Measurements from ENCODE around the gene KLK4.
"Not testable (repeated sequence)": the region's sequence is repeated elsewhere in the genome, so short reads cannot be mapped to it uniquely, and the experiment has no call there.

KLK4 gene

GRCh38 chr19:50897612-50898011, 13.6 kb downstream of the KLK4 start:
- no peak overlapping the region for H3K27ac ChIP-seq (ENCODE audit: insufficient read depth, low read depth, low read length, poor library complexity, severe bottlenecking)
- H3K4me1 ChIP-seq (ENCODE audit: control insufficient read depth, insufficient read depth, low read length) = no peaks in the 10 kb centered on the region
- H3K9me3 ChIP-seq (ENCODE audit: control insufficient read depth, low read length) = peaks cover 2% of the 10 kb centered on the region
- WGBS, 2 experiments = 75 to 80% methylated on average over 3 of the region's 3 CpGs
- no peaks in the 10 kb centered on the region for H3K27me3 ChIP-seq (ENCODE audit: control insufficient read depth, insufficient read depth, low read length, poor library complexity, severe bottlenecking)
- H3K36me3 ChIP-seq (ENCODE audit: control insufficient read depth, insufficient read depth, low read length) = no peaks in the 10 kb centered on the region
- H3K4me3 ChIP-seq (ENCODE audit: insufficient read depth, low read depth, low read length) = no peak overlapping the region

GRCh38 chr19:50897191-50897607, 14.0 kb downstream of the KLK4 start:
- Histone ChIP-seq H3K27ac (ENCODE audit: insufficient read depth, low read depth, low read length, poor library complexity, severe bottlenecking) (no peak overlapping the region), H3K9me3 (ENCODE audit: control insufficient read depth, low read length) (peaks cover 2% of the 10 kb centered on the region), H3K27me3 (ENCODE audit: control insufficient read depth, insufficient read depth, low read length, poor library complexity, severe bottlenecking) (no peaks in the 10 kb centered on the region), H3K4me3 (ENCODE audit: insufficient read depth, low read depth, low read length) (no peak overlapping the region), H3K36me3 (ENCODE audit: control insufficient read depth, insufficient read depth, low read length) (no peaks in the 10 kb centered on the region), H3K4me1 (ENCODE audit: control insufficient read depth, insufficient read depth, low read length) (no peaks in the 10 kb centered on the region)
- 56 to 89% methylated on average over 1 to 3 of the region's 3 CpGs for WGBS, 2 experiments

- no peak overlapping the region for H3K27ac ChIP-seq (ENCODE audit: insufficient read depth, low read depth, low read length, poor library complexity, severe bottlenecking)
- H3K9me3 ChIP-seq (ENCODE audit: control insufficient read depth, low read length) = peaks cover 2% of the 10 kb centered on the region
- H3K27me3 ChIP-seq (ENCODE audit: control insufficient read depth, insufficient read depth, low read length, poor library complexity, severe bottlenecking) = no peaks in the 10 kb centered on the region
- no peaks in the 10 kb centered on the region for H3K4me1 ChIP-seq (ENCODE audit: control insufficient read depth, insufficient read depth, low read length)
- 78 to 81% methylated on average over 6 of the region's 6 CpGs for WGBS, 2 experiments
- no peaks in the 10 kb centered on the region for H3K36me3 ChIP-seq (ENCODE audit: control insufficient read depth, insufficient read depth, low read length)
- no peak overlapping the region for H3K4me3 ChIP-seq (ENCODE audit: insufficient read depth, low read depth, low read length)
Measured at GRCh38 chr19:50896591-50897190, 14.5 kb downstream of the KLK4 start.

- H3K4me3 ChIP-seq (ENCODE audit: insufficient read depth, low read depth, low read length); H3K27ac ChIP-seq (ENCODE audit: insufficient read depth, low read depth, low read length, poor library complexity, severe bottlenecking); H3K27me3 ChIP-seq (ENCODE audit: control insufficient read depth, insufficient read depth, low read length, poor library complexity, severe bottlenecking); H3K36me3 ChIP-seq (ENCODE audit: control insufficient read depth, insufficient read depth, low read length); H3K4me1 ChIP-seq (ENCODE audit: control insufficient read depth, insufficient read depth, low read length); H3K9me3 ChIP-seq (ENCODE audit: control insufficient read depth, low read length): not testable (repeated sequence)
- 82 to 89% methylated on average over 9 of the region's 9 CpGs for WGBS, 2 experiments
Measured at GRCh38 chr19:50896089-50896590, 15.1 kb downstream of the KLK4 start.

GRCh38 chr19:50894478-50895356, 16.5 kb downstream of the KLK4 start:
- WGBS, 2 experiments = 75 to 76% methylated on average over 10 of the region's 10 CpGs

GRCh38 chr19:50893047-50893736, 18.0 kb downstream of the KLK4 start:
- H3K4me1 ChIP-seq (ENCODE audit: control insufficient read depth, insufficient read depth, low read length) = no peaks in the 10 kb centered on the region
- no peaks in the 10 kb centered on the region for H3K27me3 ChIP-seq (ENCODE audit: control insufficient read depth, insufficient read depth, low read length, poor library complexity, severe bottlenecking)
- no peak overlapping the region for H3K4me3 ChIP-seq (ENCODE audit: insufficient read depth, low read depth, low read length)
- H3K27ac ChIP-seq (ENCODE audit: insufficient read depth, low read depth, low read length, poor library complexity, severe bottlenecking) = no peak overlapping the region
- no peaks in the 10 kb centered on the region for H3K36me3 ChIP-seq (ENCODE audit: control insufficient read depth, insufficient read depth, low read length)
- 88 to 89% methylated on average over 18 of the region's 18 CpGs for WGBS, 2 experiments
- H3K9me3 ChIP-seq (ENCODE audit: control insufficient read depth, low read length) = peaks cover 2% of the 10 kb centered on the region

More at GRCh38 chr19:50894478-50895356, 16.5 kb downstream of the KLK4 start:
- Histone ChIP-seq H3K4me1 (ENCODE audit: control insufficient read depth, insufficient read depth, low read length) (no peaks in the 10 kb centered on the region), H3K27ac (ENCODE audit: insufficient read depth, low read depth, low read length, poor library complexity, severe bottlenecking) (no peak overlapping the region), H3K36me3 (ENCODE audit: control insufficient read depth, insufficient read depth, low read length) (no peaks in the 10 kb centered on the region), H3K9me3 (ENCODE audit: control insufficient read depth, low read length) (peaks cover 2% of the 10 kb centered on the region), H3K4me3 (ENCODE audit: insufficient read depth, low read depth, low read length) (no peak overlapping the region), H3K27me3 (ENCODE audit: control insufficient read depth, insufficient read depth, low read length, poor library complexity, severe bottlenecking) (no peaks in the 10 kb centered on the region)

- H3K4me3 ChIP-seq (ENCODE audit: insufficient read depth, low read depth, low read length) = no peak overlapping the region
- WGBS, 2 experiments = 79 to 92% methylated on average over 5 of the region's 5 CpGs
- no peaks in the 10 kb centered on the region for H3K36me3 ChIP-seq (ENCODE audit: control insufficient read depth, insufficient read depth, low read length)
- H3K27ac ChIP-seq (ENCODE audit: insufficient read depth, low read depth, low read length, poor library complexity, severe bottlenecking) = no peak overlapping the region
- peaks cover 2% of the 10 kb centered on the region for H3K9me3 ChIP-seq (ENCODE audit: control insufficient read depth, low read length)
- H3K27me3 ChIP-seq (ENCODE audit: control insufficient read depth, insufficient read depth, low read length, poor library complexity, severe bottlenecking) = no peaks in the 10 kb centered on the region
- no peaks in the 10 kb centered on the region for H3K4me1 ChIP-seq (ENCODE audit: control insufficient read depth, insufficient read depth, low read length)
Measured at GRCh38 chr19:50891253-50891625, 20.0 kb downstream of the KLK4 start.

GRCh38 chr19:50890422-50891252, 20.6 kb downstream of the KLK4 start:
- no peaks in the 10 kb centered on the region for H3K27me3 ChIP-seq (ENCODE audit: control insufficient read depth, insufficient read depth, low read length, poor library complexity, severe bottlenecking)
- H3K9me3 ChIP-seq (ENCODE audit: control insufficient read depth, low read length) = peaks cover 4% of the 10 kb centered on the region
- H3K4me3 ChIP-seq (ENCODE audit: insufficient read depth, low read depth, low read length) = no peak overlapping the region
- no peaks in the 10 kb centered on the region for H3K4me1 ChIP-seq (ENCODE audit: control insufficient read depth, insufficient read depth, low read length)
- 46 to 48% methylated on average over 5 of the region's 5 CpGs for WGBS, 2 experiments
- H3K27ac ChIP-seq (ENCODE audit: insufficient read depth, low read depth, low read length, poor library complexity, severe bottlenecking) = no peak overlapping the region
- no peaks in the 10 kb centered on the region for H3K36me3 ChIP-seq (ENCODE audit: control insufficient read depth, insufficient read depth, low read length)

GRCh38 chr19:50889638-50890037, 21.6 kb downstream of the KLK4 start:
- Histone ChIP-seq H3K4me1 (ENCODE audit: control insufficient read depth, insufficient read depth, low read length) (no peaks in the 10 kb centered on the region), H3K36me3 (ENCODE audit: control insufficient read depth, insufficient read depth, low read length) (no peaks in the 10 kb centered on the region), H3K27me3 (ENCODE audit: control insufficient read depth, insufficient read depth, low read length, poor library complexity, severe bottlenecking) (no peaks in the 10 kb centered on the region), H3K4me3 (ENCODE audit: insufficient read depth, low read depth, low read length) (no peak overlapping the region), H3K27ac (ENCODE audit: insufficient read depth, low read depth, low read length, poor library complexity, severe bottlenecking) (no peak overlapping the region), H3K9me3 (ENCODE audit: control insufficient read depth, low read length) (peaks cover 3% of the 10 kb centered on the region)
- 62 to 64% methylated on average over 3 of the region's 3 CpGs for WGBS, 2 experiments

Data from ectodermal cell (in vitro differentiated cells).